GM18505 (cell line): Measurements from ENCODE around the gene ATPAF1.

Experiments used
- ATAC-seq: cut with Tn5 transposase; IDR thresholded peaks from one replicate; pipeline ENCODE4 v1.9.1; 2021; ENCODE audit not compliant: unreplicated experiment
- POLR2A ChIP-seq: IDR thresholded peaks from 4 replicates; pipeline ENCODE4 v1.6.1; 2011; ENCODE audit warnings: borderline replicate concordance; ENCODE audit not compliant: insufficient read depth, insufficient read length; ENCODE audit errors: extremely low read depth

Gene ATPAF1

DNA sequence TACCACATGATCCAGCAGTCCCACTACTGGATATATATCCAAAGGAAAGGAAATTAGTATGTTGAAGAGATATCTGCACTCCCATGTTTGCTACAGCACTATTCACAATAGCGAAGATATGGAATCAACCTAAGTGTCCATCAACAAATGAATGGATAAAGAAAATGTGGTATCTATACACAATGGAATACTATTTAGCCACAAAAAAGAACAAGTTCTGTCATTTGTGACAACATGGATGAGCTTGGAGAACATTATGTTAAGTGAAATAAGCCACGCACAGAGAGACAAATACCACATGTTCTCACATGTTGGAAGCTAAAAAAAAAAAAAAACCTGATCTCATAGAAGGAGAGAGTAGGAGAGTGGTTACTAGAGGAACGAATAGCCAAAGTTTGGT, 17.7 kb downstream of the ATPAF1 start:
- no peak for TF ChIP-seq POLR2A
- ATAC-seq: no peak

- TF ChIP-seq POLR2A: no peak
- ATAC-seq: no peak
Measured at GRCh38 chr1:46649764-46650163, 18.4 kb downstream of the ATPAF1 start.

GRCh38 chr1:46647611-46648010, 20.6 kb downstream of the ATPAF1 start:
- ATAC-seq: no peak
- TF ChIP-seq POLR2A: no peak

GRCh38 chr1:46646844-46647243, 21.3 kb downstream of the ATPAF1 start:
- ATAC-seq: no peak

GRCh38 chr1:46646331-46646730, 21.8 kb downstream of the ATPAF1 start:
- no peak for TF ChIP-seq POLR2A
- ATAC-seq: no peak

More at GRCh38 chr1:46646844-46647243, 21.3 kb downstream of the ATPAF1 start:
- TF ChIP-seq POLR2A: no peak

DNA sequence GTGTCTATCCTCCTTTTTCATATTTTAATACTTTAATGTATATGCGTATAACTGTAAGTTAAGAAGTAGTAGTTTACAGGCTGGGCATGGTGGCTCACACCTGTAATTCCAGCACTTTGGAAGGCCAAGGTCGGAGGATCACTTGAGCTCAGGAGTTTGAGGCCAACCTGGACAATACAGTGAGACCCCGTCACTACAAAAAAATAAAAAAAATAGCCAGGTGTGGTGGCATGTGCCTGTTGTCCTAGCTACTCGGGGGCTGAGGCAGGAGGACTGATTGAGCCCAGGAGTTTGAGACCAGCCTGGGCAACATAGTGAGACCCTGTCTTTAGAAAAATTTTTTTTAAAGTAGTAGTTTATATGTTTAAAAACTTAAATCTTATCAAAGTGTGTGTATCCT, 22.3 kb downstream of the ATPAF1 start:
- no peak for ATAC-seq

DNA sequence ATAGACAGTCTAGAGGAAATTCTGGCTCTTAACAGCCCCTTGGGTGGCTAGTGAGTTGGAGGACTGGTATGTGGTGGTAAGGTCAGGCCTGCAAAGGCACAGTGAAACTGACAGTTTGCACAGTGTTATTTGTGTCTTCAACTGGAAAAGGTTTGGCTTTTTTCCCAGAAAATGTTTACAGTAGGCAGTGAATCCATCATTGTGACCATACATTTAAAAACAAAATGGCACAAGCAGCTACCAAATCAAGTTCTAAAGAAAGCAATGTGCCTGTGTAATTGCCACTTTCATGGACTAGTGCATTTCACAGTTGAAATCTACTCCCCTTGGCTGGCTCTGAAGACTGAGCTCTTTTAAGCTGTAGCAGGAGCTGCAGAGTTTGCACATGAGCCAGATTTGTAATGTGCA, 24.8 kb downstream of the ATPAF1 start:
- ATAC-seq: no peak
- TF ChIP-seq POLR2A: no peak

More for the DNA sequence above, 22.3 kb downstream of the ATPAF1 start:
- no peak for TF ChIP-seq POLR2A

- no peak for TF ChIP-seq POLR2A
- no peak for ATAC-seq
Measured at GRCh38 chr1:46642115-46642680, 26.0 kb downstream of the ATPAF1 start.

DNA sequence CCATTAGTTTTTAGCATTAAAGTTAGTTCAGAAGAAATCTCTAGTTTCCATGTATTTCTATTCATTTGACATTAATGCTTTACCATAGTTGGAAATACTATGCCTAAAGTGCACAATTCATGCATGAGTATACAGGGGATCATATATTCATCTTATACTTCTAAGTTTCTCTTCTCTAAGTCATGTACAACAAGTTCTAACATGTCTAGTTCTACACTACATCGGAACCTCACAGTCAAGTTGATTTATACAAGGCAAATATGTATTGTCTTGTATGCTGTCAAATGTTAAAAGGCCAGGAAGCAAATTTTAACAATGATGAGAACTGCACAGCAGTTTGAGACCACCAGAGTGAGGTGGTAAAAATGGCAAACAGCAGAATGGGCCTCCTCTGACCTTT, 28.6 kb downstream of the ATPAF1 start:
- TF ChIP-seq POLR2A: no peak
- no peak for ATAC-seq

- no peak for TF ChIP-seq POLR2A
Measured at GRCh38 chr1:46638921-46639320, 29.2 kb downstream of the ATPAF1 start.

DNA sequence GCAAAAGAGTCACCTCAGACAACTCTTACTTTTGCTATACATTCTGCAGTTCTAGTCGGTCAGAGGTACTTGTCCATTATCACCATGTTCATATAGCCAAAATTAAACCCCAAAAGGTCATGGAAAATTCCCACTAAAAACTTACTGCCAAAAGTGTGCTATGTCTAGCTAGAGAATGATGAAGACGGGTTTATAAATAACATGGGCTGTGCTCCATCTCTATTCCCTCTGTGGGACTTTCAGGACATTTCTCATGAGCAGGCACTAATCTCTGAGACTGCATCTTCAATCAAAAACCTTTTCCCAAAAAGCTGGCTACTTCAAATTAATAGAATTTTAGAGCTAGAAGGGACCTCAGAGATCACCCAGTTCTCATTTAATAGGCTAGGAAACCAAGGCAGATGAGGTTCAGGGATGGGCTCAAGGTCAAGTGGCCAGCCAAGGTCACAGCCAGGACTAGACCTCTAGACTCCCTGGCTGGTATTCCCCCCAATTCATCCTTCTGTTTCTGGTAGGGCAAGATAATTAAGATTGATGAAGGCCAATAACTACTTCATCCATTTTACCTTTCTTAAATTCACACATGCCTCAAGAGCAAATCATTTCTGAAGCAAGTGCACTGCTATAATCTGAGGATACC, 30.6 kb downstream of the ATPAF1 start:
- no peak for ATAC-seq
- TF ChIP-seq POLR2A: no peak

More at GRCh38 chr1:46638921-46639320, 29.2 kb downstream of the ATPAF1 start:
- no peak for ATAC-seq

DNA sequence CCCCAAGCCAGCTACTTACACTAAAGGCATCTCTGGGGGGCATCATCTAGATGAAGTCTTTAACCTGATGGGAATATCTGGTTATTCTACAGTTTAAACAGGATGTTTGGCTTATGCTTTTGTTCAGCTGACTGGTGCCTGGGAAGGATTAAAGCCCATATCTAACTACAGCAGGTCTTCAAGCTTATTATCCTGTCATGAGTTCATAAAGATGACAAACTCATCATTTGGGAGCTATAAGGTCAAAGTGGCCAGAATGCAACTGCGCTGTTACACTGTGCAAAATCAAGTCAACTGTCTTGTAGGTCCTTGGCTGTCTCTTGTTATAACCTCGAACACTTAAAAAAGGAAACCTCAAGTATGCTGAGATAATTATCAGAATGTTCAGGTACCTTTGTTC, 33.0 kb downstream of the ATPAF1 start:
- TF ChIP-seq POLR2A: no peak
- ATAC-seq: no peak

DNA sequence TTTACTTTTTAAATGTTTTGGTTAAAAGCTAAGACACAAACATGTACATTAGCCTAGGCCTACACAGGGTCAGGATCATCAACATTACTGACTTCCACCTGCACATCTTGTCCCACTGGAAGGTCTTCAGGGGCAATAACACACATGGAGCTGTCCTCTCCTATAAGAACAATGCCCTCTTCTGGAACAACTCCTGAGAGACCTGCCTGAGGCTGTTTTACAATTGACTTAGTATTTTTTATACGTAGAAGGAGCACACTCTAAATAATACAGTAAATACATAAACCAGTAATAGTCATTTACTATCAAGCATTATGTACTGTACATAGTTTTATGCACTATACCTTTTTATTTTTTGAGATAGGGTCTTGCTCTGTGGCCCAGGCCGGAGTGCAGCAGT, 37.4 kb downstream of the ATPAF1 start:
- no peak for ATAC-seq
- TF ChIP-seq POLR2A: no peak
